Body of pancreas (tissue), 4 donors: Measurements from ENCODE around the gene FGFR3.

Source experiments
- CTCF ChIP-seq, 7 experiments: fragments of 450-650 bp in 4 of 7; fragments of 200-600 bp in 3 of 7; sonication (generic) in 3 of 7; IDR thresholded peaks; one replicate each; pipeline ENCODE4 v1.5.1; 2016 to 2019; ENCODE audit warnings: antibody characterized with exemption in 7 of 7
- POLR2A ChIP-seq, 3 donors: fragments of 450-650 bp; IDR thresholded peaks; one replicate each; pipeline ENCODE4 v1.6.1; 2016; ENCODE audit warnings: antibody characterized with exemption in 3 of 3, mild to moderate bottlenecking in 2 of 3

- TF ChIP-seq POLR2A (IDR thresholded peaks at IDR 0.05) (no peak), CTCF (IDR thresholded peaks at IDR 0.05) (no peak)
These were observed 31.7 kb downstream of the FGFR3 start for GRCh38 chr4:1824746-1825145.
